Subcutaneous abdominal adipose tissue (tissue), 5 donors: Measurements from ENCODE around the gene OR52J3.

Source experiments
- H3K27ac ChIP-seq: one replicate; pipeline ENCODE4 v1.7.0; 2013; ENCODE audit warnings: low read depth, mild to moderate bottlenecking, inconsistent platforms, low read length, moderate library complexity
- H3K27me3 ChIP-seq, 5 donors: one replicate each; pipeline ENCODE4 v1.7.0; 2013; ENCODE audit warnings: low read length in 5 of 5, inconsistent platforms in 1 of 5; ENCODE audit not compliant: control insufficient read depth in 5 of 5, insufficient read depth in 4 of 5
- H3K36me3 ChIP-seq, 5 donors: one replicate each; pipeline ENCODE4 v1.7.0; 2013; ENCODE audit warnings: low read length in 5 of 5; ENCODE audit not compliant: control insufficient read depth in 5 of 5, insufficient read depth in 5 of 5
- H3K4me1 ChIP-seq, 5 donors: one replicate each; pipeline ENCODE4 v1.7.0; 2013; ENCODE audit warnings: low read length in 5 of 5, mild to moderate bottlenecking in 3 of 5, moderate library complexity in 1 of 5; ENCODE audit not compliant: control insufficient read depth in 5 of 5, insufficient read depth in 5 of 5
- H3K4me3 ChIP-seq, 5 donors: one replicate each; pipeline ENCODE4 v1.7.0; 2013; ENCODE audit warnings: low read length in 5 of 5, low read depth in 1 of 5
- H3K9ac ChIP-seq, 5 donors: one replicate each; pipeline ENCODE4 v1.7.0; 2013; ENCODE audit warnings: low read length in 5 of 5, mild to moderate bottlenecking in 4 of 5, moderate library complexity in 3 of 5
- H3K9me3 ChIP-seq, 5 donors: one replicate each; pipeline ENCODE4 v1.7.0; 2013; ENCODE audit warnings: low read length in 5 of 5; ENCODE audit not compliant: control insufficient read depth in 5 of 5
- donor health status: healthy.
- donor health status: healthy.
- donor health status: healthy.
- donor health status: healthy.
- donor health status: healthy.

OR52J3 gene

GRCh38 chr11:5046226-5046625 is at the start of gene OR52J3:
Gene OR52J3 (plus strand): TSS chr11:5046526. CDS start chr11:5046526, 0 bp downstream.
- no peak within 1 kb of the TSS for H3K4me3 ChIP-seq
- H3K27me3 ChIP-seq = no peaks in the 10 kb centered on the region
- no peaks in the 10 kb centered on the region for H3K9me3 ChIP-seq
- H3K27ac ChIP-seq = no peak within 1 kb of the TSS
- H3K36me3 ChIP-seq = no peaks in the 10 kb centered on the region
- H3K9ac ChIP-seq = no peak within 1 kb of the TSS
- no peaks in the 10 kb centered on the region for H3K4me1 ChIP-seq

DNA sequence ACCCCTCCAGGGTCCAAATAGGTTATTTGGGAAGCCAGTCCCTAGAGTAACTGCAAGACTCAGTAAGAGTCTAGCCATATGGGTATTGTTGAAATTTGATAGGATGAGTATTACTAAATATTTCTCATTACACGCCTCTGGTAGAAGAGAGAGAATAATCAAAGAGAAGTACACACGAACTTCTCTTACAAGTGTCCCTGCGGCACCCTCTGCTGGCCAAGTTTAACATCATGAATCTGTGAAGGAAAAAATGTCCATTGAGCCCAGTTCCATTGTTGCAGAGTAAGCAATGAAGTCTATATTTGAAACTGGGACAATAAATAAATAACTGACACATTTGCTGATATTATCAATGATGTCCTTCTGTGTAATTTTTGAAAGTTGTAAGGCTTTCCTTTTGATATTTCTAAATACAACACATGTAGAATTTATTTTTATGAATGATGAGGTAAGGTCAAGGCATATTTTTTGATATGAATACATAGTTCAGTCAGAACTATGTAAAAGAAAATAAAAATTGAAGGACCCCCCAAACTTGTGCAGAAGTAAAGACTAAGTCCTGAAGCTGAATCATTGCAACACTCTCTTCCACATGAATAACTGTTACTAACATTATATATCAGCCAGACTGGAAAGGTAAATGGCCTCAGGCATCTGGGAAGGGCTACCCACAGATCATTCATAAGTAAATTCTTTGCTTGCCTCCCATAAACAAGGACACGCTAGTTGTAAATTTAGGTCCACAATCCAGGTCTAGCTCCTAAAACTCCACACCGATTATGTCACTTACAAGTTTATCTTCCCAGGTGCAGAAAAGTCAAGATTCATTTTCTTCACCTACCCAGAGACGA is 41.7 kb upstream of the OR52J3 start:
- no peaks in the 10 kb centered on the region for H3K9me3 ChIP-seq
- H3K4me1 ChIP-seq = no peaks in the 10 kb centered on the region
- no peak overlapping the region for H3K27ac ChIP-seq
- H3K4me3 ChIP-seq = no peak overlapping the region
- no peaks in the 10 kb centered on the region for H3K36me3 ChIP-seq
- H3K9ac ChIP-seq = no peak overlapping the region
- no peaks in the 10 kb centered on the region for H3K27me3 ChIP-seq

- H3K4me3 ChIP-seq = no peak overlapping the region
- no peak overlapping the region for H3K9ac ChIP-seq
- H3K36me3 ChIP-seq = no peaks in the 10 kb centered on the region
- H3K27me3 ChIP-seq = no peaks in the 10 kb centered on the region
- H3K27ac ChIP-seq = no peak overlapping the region
- no peaks in the 10 kb centered on the region for H3K4me1 ChIP-seq
- no peaks in the 10 kb centered on the region for H3K9me3 ChIP-seq
Measured at GRCh38 chr11:5007561-5007960, 38.8 kb upstream of the OR52J3 start.

GRCh38 chr11:5011254-5011653 is 35.1 kb upstream of the OR52J3 start:
- Histone ChIP-seq H3K4me3 (no peak overlapping the region), H3K4me1 (no peaks in the 10 kb centered on the region), H3K27me3 (no peaks in the 10 kb centered on the region), H3K36me3 (no peaks in the 10 kb centered on the region), H3K27ac (no peak overlapping the region), H3K9ac (no peak overlapping the region), H3K9me3 (no peaks in the 10 kb centered on the region)

DNA sequence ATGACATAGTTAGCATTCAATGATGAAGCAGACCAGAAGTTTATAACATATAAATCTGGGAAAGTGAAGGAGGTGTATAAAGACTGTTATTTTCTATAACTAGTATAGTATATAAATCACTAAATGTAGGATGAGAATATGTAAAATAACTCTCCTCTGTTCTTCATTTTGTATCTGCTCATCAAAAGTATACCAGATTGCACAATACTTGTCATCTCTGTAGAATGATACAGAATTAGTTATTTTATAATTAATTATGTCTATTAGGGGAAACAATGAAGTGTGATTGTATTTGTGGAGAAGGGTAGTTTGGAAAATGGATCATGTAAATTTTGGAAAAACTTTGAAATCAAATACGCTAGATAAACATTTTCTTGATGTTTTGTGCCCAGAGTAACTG is 33.3 kb upstream of the OR52J3 start:
- Histone ChIP-seq H3K27ac (no peak overlapping the region), H3K4me1 (no peaks in the 10 kb centered on the region), H3K4me3 (no peak overlapping the region), H3K27me3 (no peaks in the 10 kb centered on the region), H3K9me3 (no peaks in the 10 kb centered on the region), H3K9ac (no peak overlapping the region), H3K36me3 (no peaks in the 10 kb centered on the region)

DNA sequence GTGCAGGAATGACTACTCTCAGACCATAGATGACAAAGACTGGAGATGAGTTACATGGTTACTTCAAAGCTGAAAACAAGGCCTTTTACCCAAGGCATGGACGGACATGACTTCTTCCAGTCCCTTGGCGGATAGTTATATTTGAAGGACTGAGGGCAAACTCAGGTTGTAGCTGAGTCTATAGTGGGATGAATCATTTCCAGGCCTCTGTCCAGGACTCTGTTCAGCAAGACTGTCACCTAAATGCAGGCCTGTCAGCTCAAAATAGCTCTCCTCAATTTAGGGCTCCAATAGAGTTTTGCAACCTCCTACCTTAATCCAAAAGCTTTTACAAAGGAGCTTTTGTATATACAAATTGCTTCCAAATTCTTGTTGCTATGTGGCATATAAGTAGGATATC is 24.3 kb upstream of the OR52J3 start:
- Histone ChIP-seq H3K36me3 (no peaks in the 10 kb centered on the region), H3K27ac (no peak overlapping the region), H3K4me1 (no peaks in the 10 kb centered on the region), H3K9ac (no peak overlapping the region), H3K4me3 (no peak overlapping the region), H3K9me3 (peaks cover 0 to 13% (median 10%) of the 10 kb centered on the region in 5 donors), H3K27me3 (peaks cover 0 to 3% (median 0%) of the 10 kb centered on the region in 5 donors)

- no peaks in the 10 kb centered on the region for H3K4me1 ChIP-seq
- no peak overlapping the region for H3K4me3 ChIP-seq
- no peaks in the 10 kb centered on the region for H3K27me3 ChIP-seq
- H3K36me3 ChIP-seq = no peaks in the 10 kb centered on the region
- no peaks in the 10 kb centered on the region for H3K9me3 ChIP-seq
- H3K27ac ChIP-seq = no peak overlapping the region
- H3K9ac ChIP-seq = no peak overlapping the region
Measured at GRCh38 chr11:5036669-5037068, 9.7 kb upstream of the OR52J3 start.

DNA sequence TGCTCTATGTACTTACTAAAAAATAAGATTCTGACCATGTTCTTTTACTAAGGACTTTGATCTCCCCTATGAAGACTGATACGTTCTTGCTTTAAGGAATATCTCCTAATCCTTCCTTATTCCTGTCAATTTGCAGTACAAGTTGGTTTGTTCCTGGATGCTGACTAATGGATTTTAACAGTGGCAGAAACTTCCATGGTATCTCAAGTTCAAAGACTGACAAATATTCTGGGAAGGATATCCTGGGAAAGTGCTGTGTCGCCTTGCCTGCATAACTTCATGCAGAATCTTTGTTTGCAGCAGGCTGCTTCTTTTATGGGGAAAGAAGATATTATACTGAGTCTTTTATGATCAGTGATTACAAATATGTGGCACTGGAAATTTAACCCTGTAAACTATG is 8.4 kb upstream of the OR52J3 start:
- Histone ChIP-seq H3K9me3 (no peaks in the 10 kb centered on the region), H3K4me1 (no peaks in the 10 kb centered on the region), H3K27ac (no peak overlapping the region), H3K9ac (no peak overlapping the region), H3K36me3 (no peaks in the 10 kb centered on the region), H3K4me3 (no peak overlapping the region), H3K27me3 (no peaks in the 10 kb centered on the region)

DNA sequence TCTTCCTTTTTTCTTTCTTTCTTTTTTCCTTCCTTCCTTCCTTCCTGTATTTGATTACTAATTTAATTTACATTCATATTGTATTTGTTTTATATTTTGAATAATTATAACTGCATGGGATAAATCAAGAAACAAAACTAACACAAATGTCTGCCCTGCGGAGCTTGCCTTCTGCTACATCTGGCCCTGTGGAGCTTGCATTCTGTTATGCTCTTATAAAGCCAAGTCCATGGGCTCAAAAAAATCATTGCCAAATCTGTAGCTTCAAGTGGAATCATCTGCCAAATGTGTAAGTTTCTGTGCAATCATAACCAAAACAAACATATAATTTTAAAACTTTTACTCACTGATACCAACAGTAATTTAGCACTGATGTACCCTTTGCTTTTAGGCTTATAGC is 8.0 kb upstream of the OR52J3 start:
- Histone ChIP-seq H3K36me3 (no peaks in the 10 kb centered on the region), H3K27ac (no peak overlapping the region), H3K4me1 (no peaks in the 10 kb centered on the region), H3K27me3 (no peaks in the 10 kb centered on the region), H3K9ac (no peak overlapping the region), H3K9me3 (no peaks in the 10 kb centered on the region), H3K4me3 (no peak overlapping the region)

- Histone ChIP-seq H3K27ac (no peak overlapping the region), H3K9ac (no peak overlapping the region), H3K27me3 (no peaks in the 10 kb centered on the region), H3K9me3 (no peaks in the 10 kb centered on the region), H3K36me3 (no peaks in the 10 kb centered on the region), H3K4me3 (no peak overlapping the region), H3K4me1 (no peaks in the 10 kb centered on the region)
Measured at GRCh38 chr11:5040876-5041275, 5.5 kb upstream of the OR52J3 start.
